HCT116 (cell line): ENCODE data around the gene TEK. TPM values are rescaled to one million over a fixed set of nuclear protein-coding genes. Genes with fewer than 3 reads are reported as not detected.
A peak's percentile ranks its signal among the peaks of the same experiment; 100 is the strongest.

Experiments
- ATAC-seq: fragments of 200-7000 bp; cut with Tn5 transposase; 2 replicates; pipeline ENCODE4 v1.9.1; 2020; ENCODE audit warnings: mild to moderate bottlenecking, moderate library complexity
- BruUV-seq: library from RNA; stranded (reverse); fragments of 400-500 nt; replicated peaks from 2 replicates; lab custom pipeline; 2021; lab: Mats Ljungman, UMichigan
- CTCF ChIA-PET: fragments of 300-600 bp; sonication (Branson Sonifier 250); formaldehyde crosslinking; loops from one replicate; lab custom pipeline; 2021; ENCODE audit warnings: antibody characterized with exemption; lab: Charles Lee
- POLR2A ChIA-PET: fragments of 300-600, 350-600 bp; sonication (Branson Sonifier 250); formaldehyde crosslinking; loops from one replicate; lab custom pipeline; 2021; ENCODE audit warnings: antibody characterized with exemption; lab: Charles Lee
- RAD21 ChIA-PET, 2 experiments: fragments of 300-600 bp; sonication (Branson Sonifier 250); formaldehyde crosslinking; loops; one replicate each; lab custom pipeline; 2023; ENCODE audit warnings: low total read pairs in 2 of 2; ENCODE audit not compliant: uncharacterized antibody in 2 of 2, unreplicated experiment in 2 of 2, low non-redundant PET in 1 of 2; lab: Charles Lee
- DNase-seq: peaks from one replicate; pipeline ENCODE4 v3.0.0-alpha.2; 2010; ENCODE audit warnings: low read depth, low spot score
- H2AFZ ChIP-seq: fragments of 200-600 bp; shearing (Covaris generic), sonication (generic); 2 replicates; pipeline ENCODE4 v1.6.1; 2017; ENCODE audit warnings: low read depth, mixed run types, mixed read lengths, antibody characterized with exemption, low read length; ENCODE audit not compliant: poor library complexity, severe bottlenecking
- H3K27ac ChIP-seq: 2 replicates; pipeline ENCODE4 v1.5.1; 2012; ENCODE audit warnings: low read depth, low read length
- H3K27me3 ChIP-seq: fragments of 200-600 bp; sonication (generic); 2 replicates; pipeline ENCODE4 v1.6.1; 2016; ENCODE audit warnings: mixed run types, low read length, mixed read lengths; ENCODE audit not compliant: insufficient read depth
- H3K36me3 ChIP-seq, 2 experiments: fragments of 200-500 bp in 1 of 2; fragments of 200-600 bp in 1 of 2; sonication (Bioruptor generic) in 1 of 2; sonication (generic) in 1 of 2; 2 replicates each; pipeline versions ENCODE4 v1.5.1 to v1.6.1; 2014 to 2016; ENCODE audit warnings: low read length in 2 of 2, inconsistent platforms in 1 of 2, mixed read lengths in 1 of 2, mixed run types in 1 of 2; ENCODE audit not compliant: insufficient read depth in 2 of 2, control insufficient read depth in 1 of 2
- H3K4me1 ChIP-seq, 2 experiments: fragments of 200-600 bp in 1 of 2; sonication (generic) in 1 of 2; 2 replicates each; pipeline versions ENCODE4 v1.5.1 to v1.6.1; 2012 to 2017; ENCODE audit warnings: low read length in 2 of 2, inconsistent platforms in 1 of 2, mild to moderate bottlenecking in 1 of 2, mixed read lengths in 1 of 2, mixed run types in 1 of 2, moderate library complexity in 1 of 2; ENCODE audit not compliant: insufficient read depth in 2 of 2, control insufficient read depth in 1 of 2
- H3K4me2 ChIP-seq: fragments of 200-600 bp; sonication (generic); 2 replicates; pipeline ENCODE4 v1.6.1; 2017; ENCODE audit warnings: mixed run types, low read length, mixed read lengths
- H3K4me3 ChIP-seq, 2 experiments: fragments of 200-600 bp in 1 of 2; sonication (generic) in 1 of 2; replicated peaks in 1 of 2; 2 replicates each; pipeline ENCODE4 v1.5.1; 2011 to 2016; ENCODE audit warnings: low read length in 2 of 2, control low read depth in 1 of 2, low read depth in 1 of 2, mild to moderate bottlenecking in 1 of 2, mixed read lengths in 1 of 2, mixed run types in 1 of 2
- H3K79me2 ChIP-seq: fragments of 200-600 bp; sonication (generic); 2 replicates; pipeline ENCODE4 v1.6.1; 2017; ENCODE audit warnings: mild to moderate bottlenecking, mixed run types, low read length, moderate library complexity, mixed read lengths; ENCODE audit not compliant: insufficient read depth
- H3K9ac ChIP-seq: fragments of 200-600 bp; sonication (generic); 2 replicates; pipeline ENCODE4 v1.6.1; 2016; ENCODE audit warnings: low read length, mixed read lengths
- H3K9me2 ChIP-seq: fragments of 200-600 bp; sonication (generic), shearing (Covaris generic); 2 replicates; pipeline ENCODE4 v1.6.1; 2017; ENCODE audit warnings: mixed run types, mild to moderate bottlenecking, moderate library complexity; ENCODE audit not compliant: insufficient read depth
- H3K9me3 ChIP-seq, 2 experiments: fragments of 200-500 bp in 1 of 2; fragments of 200-600 bp in 1 of 2; sonication (Bioruptor generic) in 1 of 2; sonication (generic) in 1 of 2; 2 replicates each; pipeline ENCODE4 v1.6.1; 2014 to 2017; ENCODE audit warnings: low read length in 2 of 2, mixed read lengths in 2 of 2, inconsistent platforms in 1 of 2, low read depth in 1 of 2, mild to moderate bottlenecking in 1 of 2, mixed run types in 1 of 2, moderate library complexity in 1 of 2; ENCODE audit not compliant: control insufficient read depth in 1 of 2, insufficient read depth in 1 of 2
- H4K20me1 ChIP-seq: fragments of 200-600 bp; sonication (generic), shearing (Covaris generic); 2 replicates; pipeline ENCODE4 v1.6.1; 2017; ENCODE audit warnings: mixed run types, mild to moderate bottlenecking, moderate library complexity; ENCODE audit not compliant: insufficient read depth
- CEBPB ChIP-seq: IDR thresholded peaks from 2 replicates; pipeline ENCODE4 v1.6.1; 2012; ENCODE audit warnings: low read depth
- EGR1 ChIP-seq: IDR thresholded peaks from 2 replicates; pipeline ENCODE4 v1.6.1; 2012; ENCODE audit warnings: low read depth
- ELF1 ChIP-seq: IDR thresholded peaks from 2 replicates; pipeline ENCODE4 v1.6.1; 2012; ENCODE audit warnings: low read depth, borderline replicate concordance
- EZH2phosphoT487 ChIP-seq: fragments of 200-600 bp; IDR thresholded peaks from 2 replicates; pipeline ENCODE4 v1.6.1; 2018; ENCODE audit warnings: antibody characterized with exemption, borderline replicate concordance
- RAD21 ChIP-seq: IDR thresholded peaks from 2 replicates; pipeline ENCODE4 v1.6.1; 2012; ENCODE audit warnings: low read depth, mild to moderate bottlenecking
- SRF ChIP-seq: IDR thresholded peaks from 2 replicates; pipeline ENCODE4 v1.6.1; 2012; ENCODE audit warnings: low read depth
- TCF7L2 ChIP-seq: IDR thresholded peaks from 2 replicates; pipeline ENCODE4 v1.7.0; 2011; ENCODE audit warnings: borderline replicate concordance, inconsistent platforms; ENCODE audit not compliant: insufficient read depth, insufficient read length; ENCODE audit errors: extremely low read depth
- ZFX ChIP-seq: fragments of 450-650 bp; IDR thresholded peaks from 2 replicates; pipeline ENCODE4 v1.6.1; 2017
- intact Hi-C: fragments of 100-400 bp; cut with micrococcal nuclease; formaldehyde crosslinking; loops from 2 replicates; pipeline ENCODE4 v1.10.0; 2022
- total RNA-seq: library from RNA; stranded (reverse); gene quantifications from one replicate; pipeline ENCODE4 v1.2.1, GENCODE V29; 2021; ENCODE audit not compliant: unreplicated experiment
- TF ChIP-seq, protein P1 (sequence below), 3 experiments: fragments of 200-600 bp in 1 of 3; sonication (generic) in 1 of 3; IDR thresholded peaks in 2 of 3; conservative IDR thresholded peaks in 1 of 3; 2 replicates each; pipeline ENCODE4 v1.5.1; 2012 to 2017; ENCODE audit warnings: low read depth in 2 of 3, low read length in 2 of 3, antibody characterized with exemption in 1 of 3, borderline replicate concordance in 1 of 3, control low read depth in 1 of 3, mild to moderate bottlenecking in 1 of 3, mixed read lengths in 1 of 3, mixed run types in 1 of 3, moderate library complexity in 1 of 3; ENCODE audit not compliant: insufficient read depth in 1 of 3
- TF ChIP-seq, protein P2 (sequence below): IDR thresholded peaks from 2 replicates; pipeline ENCODE4 v1.6.1; 2011; ENCODE audit warnings: mild to moderate bottlenecking, low read length, moderate library complexity; ENCODE audit not compliant: insufficient replicate concordance; ENCODE audit errors: extremely low read depth
- TF ChIP-seq, protein P3 (sequence below): IDR thresholded peaks from 2 replicates; pipeline ENCODE4 v1.6.1; 2012

The TEK gene
- total RNA-seq, 1 experiment from 2014 or later, result 0.15 TPM

DNA sequence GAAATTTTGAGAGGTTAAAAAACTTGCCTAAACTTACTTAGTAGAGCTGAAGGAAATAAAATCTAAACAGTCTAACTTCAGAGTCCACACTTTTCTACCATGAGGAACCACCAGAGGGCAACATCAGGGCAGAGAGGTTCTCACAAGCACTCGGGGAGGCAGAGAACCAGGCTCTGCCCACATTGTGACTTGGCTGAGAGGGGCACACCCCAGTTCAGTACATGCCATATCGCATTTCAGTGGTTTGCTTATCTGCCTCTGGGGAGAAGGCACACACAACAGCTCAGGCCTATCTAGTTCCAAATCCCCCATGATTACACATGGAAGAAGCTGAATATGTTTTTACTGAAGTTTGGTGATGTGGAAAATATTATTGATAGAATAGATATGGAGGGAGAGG, 138.7 kb downstream of the TEK start:
- H3K79me2 ChIP-seq, result no peaks in the 10 kb centered on the region
- no peaks in the 10 kb centered on the region for H3K36me3 ChIP-seq
- ChIA-PET RAD21 (no interaction called here), CTCF (interaction anchor here (1.0 to 1.3 kb wide), 5 partner anchors 11 to 29 kb away, joined by 3 to 5 read pairs (median 5); no protein-coding TSS in a partner anchor), POLR2A (no interaction called here)
- no peak overlapping the region for H3K9ac ChIP-seq
- peak; percentile 99 for ATAC-seq
- H3K4me2 ChIP-seq, result peak overlapping the region; percentile 20; the same call in 1 of the 2 replicates
- no TSS peak for BruUV-seq
- H3K4me3 ChIP-seq, result no peak overlapping the region
- no peak for TF ChIP-seq EZH2phosphoT487
- TF ChIP-seq RAD21, result peak; percentile 53
- TF ChIP-seq, protein P1, sequence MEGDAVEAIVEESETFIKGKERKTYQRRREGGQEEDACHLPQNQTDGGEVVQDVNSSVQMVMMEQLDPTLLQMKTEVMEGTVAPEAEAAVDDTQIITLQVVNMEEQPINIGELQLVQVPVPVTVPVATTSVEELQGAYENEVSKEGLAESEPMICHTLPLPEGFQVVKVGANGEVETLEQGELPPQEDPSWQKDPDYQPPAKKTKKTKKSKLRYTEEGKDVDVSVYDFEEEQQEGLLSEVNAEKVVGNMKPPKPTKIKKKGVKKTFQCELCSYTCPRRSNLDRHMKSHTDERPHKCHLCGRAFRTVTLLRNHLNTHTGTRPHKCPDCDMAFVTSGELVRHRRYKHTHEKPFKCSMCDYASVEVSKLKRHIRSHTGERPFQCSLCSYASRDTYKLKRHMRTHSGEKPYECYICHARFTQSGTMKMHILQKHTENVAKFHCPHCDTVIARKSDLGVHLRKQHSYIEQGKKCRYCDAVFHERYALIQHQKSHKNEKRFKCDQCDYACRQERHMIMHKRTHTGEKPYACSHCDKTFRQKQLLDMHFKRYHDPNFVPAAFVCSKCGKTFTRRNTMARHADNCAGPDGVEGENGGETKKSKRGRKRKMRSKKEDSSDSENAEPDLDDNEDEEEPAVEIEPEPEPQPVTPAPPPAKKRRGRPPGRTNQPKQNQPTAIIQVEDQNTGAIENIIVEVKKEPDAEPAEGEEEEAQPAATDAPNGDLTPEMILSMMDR (IDR thresholded peaks at IDR 0.05 in 2 of 3, conservative IDR thresholded peaks at IDR 0.05 in 1 of 3; ENCODE audit: borderline replicate concordance in 1 of 3, insufficient read depth in 1 of 3, low read depth in 2 of 3, low read length in 2 of 3), result peak; percentile 42 to 81 (median 78); a peak in 5 of 6 replicates
- H3K4me1 ChIP-seq, result peaks cover 0 to 4% of the 10 kb centered on the region in 2 experiments; a peak in 2 of 4 replicates
- H3K27me3 ChIP-seq, result no peaks in the 10 kb centered on the region
- H3K27ac ChIP-seq, result no peak overlapping the region
- peak overlapping the region; percentile 92 for H2AFZ ChIP-seq
- DNase-seq, result peak; percentile 43
- H3K9me3 ChIP-seq, result no peaks in the 10 kb centered on the region
- H4K20me1 ChIP-seq, result no peaks in the 10 kb centered on the region
- intact Hi-C loops, result loop anchor here (1.0 kb wide), 2 partner anchors 29 to 301 kb away; no protein-coding TSS in a partner anchor
- H3K9me2 ChIP-seq, result no peaks in the 10 kb centered on the region

DNA sequence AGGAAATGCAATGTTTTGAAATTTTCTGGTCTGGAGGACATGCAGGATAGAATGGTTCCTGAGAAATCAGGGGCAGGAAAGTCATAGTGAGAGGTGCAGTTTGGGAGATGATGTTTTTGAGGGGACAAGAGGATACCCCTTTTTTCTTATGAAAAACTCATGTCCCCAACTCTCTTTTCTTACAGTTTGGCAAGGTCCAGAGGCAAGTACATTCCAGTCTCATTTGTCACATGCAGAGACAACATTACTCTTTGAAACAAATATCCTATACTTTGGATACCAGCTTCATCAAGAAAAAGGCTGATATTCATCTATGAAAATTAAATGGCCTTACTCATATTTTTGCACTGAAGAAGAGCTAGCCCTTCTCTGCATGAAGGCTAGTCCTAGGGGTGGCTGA, 139.7 kb downstream of the TEK start:
- Histone ChIP-seq H3K36me3 (no peaks in the 10 kb centered on the region), H3K79me2 (no peaks in the 10 kb centered on the region), H3K9me2 (no peaks in the 10 kb centered on the region)
- no TSS peak for BruUV-seq
- intact Hi-C loops, result no loop called here
- POLR2A ChIA-PET, result no interaction called here
- TF ChIP-seq CEBPB (no peak), EGR1 (no peak), ZFX (no peak), TCF7L2 (no peak), SRF (no peak), ELF1 (no peak)
- TF ChIP-seq, protein P2, sequence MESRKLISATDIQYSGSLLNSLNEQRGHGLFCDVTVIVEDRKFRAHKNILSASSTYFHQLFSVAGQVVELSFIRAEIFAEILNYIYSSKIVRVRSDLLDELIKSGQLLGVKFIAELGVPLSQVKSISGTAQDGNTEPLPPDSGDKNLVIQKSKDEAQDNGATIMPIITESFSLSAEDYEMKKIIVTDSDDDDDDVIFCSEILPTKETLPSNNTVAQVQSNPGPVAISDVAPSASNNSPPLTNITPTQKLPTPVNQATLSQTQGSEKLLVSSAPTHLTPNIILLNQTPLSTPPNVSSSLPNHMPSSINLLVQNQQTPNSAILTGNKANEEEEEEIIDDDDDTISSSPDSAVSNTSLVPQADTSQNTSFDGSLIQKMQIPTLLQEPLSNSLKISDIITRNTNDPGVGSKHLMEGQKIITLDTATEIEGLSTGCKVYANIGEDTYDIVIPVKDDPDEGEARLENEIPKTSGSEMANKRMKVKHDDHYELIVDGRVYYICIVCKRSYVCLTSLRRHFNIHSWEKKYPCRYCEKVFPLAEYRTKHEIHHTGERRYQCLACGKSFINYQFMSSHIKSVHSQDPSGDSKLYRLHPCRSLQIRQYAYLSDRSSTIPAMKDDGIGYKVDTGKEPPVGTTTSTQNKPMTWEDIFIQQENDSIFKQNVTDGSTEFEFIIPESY, result no peak
- TF ChIP-seq, protein P3, sequence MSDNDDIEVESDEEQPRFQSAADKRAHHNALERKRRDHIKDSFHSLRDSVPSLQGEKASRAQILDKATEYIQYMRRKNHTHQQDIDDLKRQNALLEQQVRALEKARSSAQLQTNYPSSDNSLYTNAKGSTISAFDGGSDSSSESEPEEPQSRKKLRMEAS, result no peak
- TF ChIP-seq, all 23 proteins: peak for 0
- Histone ChIP-seq H3K27ac (no peak overlapping the region), H3K4me3 (no peak overlapping the region), H2AFZ (no peak overlapping the region), H3K4me2 (no peak overlapping the region), H4K20me1 (no peaks in the 10 kb centered on the region), H3K27me3 (no peaks in the 10 kb centered on the region), H3K9ac (no peak overlapping the region), H3K4me1 (peaks cover 0 to 4% of the 10 kb centered on the region in 2 experiments; a peak in 2 of 4 replicates), H3K9me3 (no peaks in the 10 kb centered on the region)
- ATAC-seq (no peak), DNase-seq (no peak)
- ChIA-PET RAD21 (no interaction called here), CTCF (no interaction called here)
